Chondrocyte (in vitro differentiated cells): ENCODE data around the gene NDUFA7. TPM values are rescaled to one million over a fixed set of nuclear protein-coding genes. Genes with fewer than 3 reads are reported as not detected.

Experiments used
- DNase-seq: peaks from one replicate; pipeline ENCODE4 v3.0.0; 2021; ENCODE audit warnings: mixed read lengths, low spot score
- H3K27ac Mint-ChIP-seq: one replicate; pipeline ENCODE4 v1.8.0; 2021; ENCODE audit warnings: mild to moderate bottlenecking, moderate library complexity, mixed read lengths; ENCODE audit not compliant: unreplicated experiment
- H3K27me3 Mint-ChIP-seq: 2 replicates; pipeline ENCODE4 v1.8.0; 2021; ENCODE audit warnings: low read depth, mixed read lengths
- H3K36me3 Mint-ChIP-seq: 2 replicates; pipeline ENCODE4 v1.8.0; 2021; ENCODE audit warnings: low read depth, mixed read lengths
- H3K4me1 Mint-ChIP-seq: 2 replicates; pipeline ENCODE4 v1.8.0; 2021; ENCODE audit warnings: low read depth, mild to moderate bottlenecking, mixed read lengths
- H3K4me3 Mint-ChIP-seq: one replicate; pipeline ENCODE4 v1.8.0; 2021; ENCODE audit warnings: mild to moderate bottlenecking, moderate library complexity, mixed read lengths; ENCODE audit not compliant: unreplicated experiment
- H3K9me3 Mint-ChIP-seq: 2 replicates; pipeline ENCODE4 v1.8.0; 2021; ENCODE audit warnings: low read depth, mixed read lengths
- total RNA-seq: library from RNA; stranded (reverse); gene quantifications from 3 replicates; pipeline ENCODE4 v1.2.1, GENCODE V29; 2021
- TF ChIP-seq, protein P1 (sequence below): fragments of 200-600 bp; sonication (generic); IDR thresholded peaks from 2 replicates; pipeline ENCODE4 v1.5.0; 2021; ENCODE audit warnings: antibody characterized with exemption, mild to moderate bottlenecking, moderate library complexity

The NDUFA7 gene
- total RNA-seq, 1 donor from 2014 or later, result 26.6 TPM

DNA sequence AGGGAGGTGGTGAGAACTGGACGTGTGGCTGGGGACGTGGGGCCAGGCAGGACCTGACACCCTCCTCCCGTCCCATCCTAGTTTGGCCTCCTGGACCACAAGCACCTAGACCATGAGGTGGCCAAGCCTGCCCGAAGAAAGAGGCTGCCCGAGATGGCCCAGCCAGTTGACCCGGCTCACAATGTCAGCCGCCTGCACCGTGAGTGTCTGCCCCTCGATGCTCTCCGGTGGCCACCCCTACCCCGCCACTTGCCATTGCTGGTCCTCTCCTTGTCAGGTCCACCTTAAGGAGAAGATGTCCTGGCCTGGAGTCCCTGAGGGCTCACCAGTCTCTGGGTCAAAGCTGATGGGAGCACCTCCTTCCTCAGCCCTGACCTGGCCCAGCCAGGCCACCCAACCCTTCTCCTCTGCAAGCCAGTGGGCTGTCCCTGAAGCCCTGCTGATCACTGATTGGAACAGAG, 45.0 kb upstream of the NDUFA7 start:
- DNase-seq, result no peak
- Mint-ChIP-seq H3K4me1 (peaks cover 71% of the 10 kb centered on the region), H3K27ac (peak overlapping the region; percentile 97), H3K27me3 (no peaks in the 10 kb centered on the region), H3K36me3 (peaks cover 7% of the 10 kb centered on the region), H3K9me3 (no peaks in the 10 kb centered on the region), H3K4me3 (peak overlapping the region; percentile 92)
- TF ChIP-seq, protein P1, sequence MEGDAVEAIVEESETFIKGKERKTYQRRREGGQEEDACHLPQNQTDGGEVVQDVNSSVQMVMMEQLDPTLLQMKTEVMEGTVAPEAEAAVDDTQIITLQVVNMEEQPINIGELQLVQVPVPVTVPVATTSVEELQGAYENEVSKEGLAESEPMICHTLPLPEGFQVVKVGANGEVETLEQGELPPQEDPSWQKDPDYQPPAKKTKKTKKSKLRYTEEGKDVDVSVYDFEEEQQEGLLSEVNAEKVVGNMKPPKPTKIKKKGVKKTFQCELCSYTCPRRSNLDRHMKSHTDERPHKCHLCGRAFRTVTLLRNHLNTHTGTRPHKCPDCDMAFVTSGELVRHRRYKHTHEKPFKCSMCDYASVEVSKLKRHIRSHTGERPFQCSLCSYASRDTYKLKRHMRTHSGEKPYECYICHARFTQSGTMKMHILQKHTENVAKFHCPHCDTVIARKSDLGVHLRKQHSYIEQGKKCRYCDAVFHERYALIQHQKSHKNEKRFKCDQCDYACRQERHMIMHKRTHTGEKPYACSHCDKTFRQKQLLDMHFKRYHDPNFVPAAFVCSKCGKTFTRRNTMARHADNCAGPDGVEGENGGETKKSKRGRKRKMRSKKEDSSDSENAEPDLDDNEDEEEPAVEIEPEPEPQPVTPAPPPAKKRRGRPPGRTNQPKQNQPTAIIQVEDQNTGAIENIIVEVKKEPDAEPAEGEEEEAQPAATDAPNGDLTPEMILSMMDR, result no peak

DNA sequence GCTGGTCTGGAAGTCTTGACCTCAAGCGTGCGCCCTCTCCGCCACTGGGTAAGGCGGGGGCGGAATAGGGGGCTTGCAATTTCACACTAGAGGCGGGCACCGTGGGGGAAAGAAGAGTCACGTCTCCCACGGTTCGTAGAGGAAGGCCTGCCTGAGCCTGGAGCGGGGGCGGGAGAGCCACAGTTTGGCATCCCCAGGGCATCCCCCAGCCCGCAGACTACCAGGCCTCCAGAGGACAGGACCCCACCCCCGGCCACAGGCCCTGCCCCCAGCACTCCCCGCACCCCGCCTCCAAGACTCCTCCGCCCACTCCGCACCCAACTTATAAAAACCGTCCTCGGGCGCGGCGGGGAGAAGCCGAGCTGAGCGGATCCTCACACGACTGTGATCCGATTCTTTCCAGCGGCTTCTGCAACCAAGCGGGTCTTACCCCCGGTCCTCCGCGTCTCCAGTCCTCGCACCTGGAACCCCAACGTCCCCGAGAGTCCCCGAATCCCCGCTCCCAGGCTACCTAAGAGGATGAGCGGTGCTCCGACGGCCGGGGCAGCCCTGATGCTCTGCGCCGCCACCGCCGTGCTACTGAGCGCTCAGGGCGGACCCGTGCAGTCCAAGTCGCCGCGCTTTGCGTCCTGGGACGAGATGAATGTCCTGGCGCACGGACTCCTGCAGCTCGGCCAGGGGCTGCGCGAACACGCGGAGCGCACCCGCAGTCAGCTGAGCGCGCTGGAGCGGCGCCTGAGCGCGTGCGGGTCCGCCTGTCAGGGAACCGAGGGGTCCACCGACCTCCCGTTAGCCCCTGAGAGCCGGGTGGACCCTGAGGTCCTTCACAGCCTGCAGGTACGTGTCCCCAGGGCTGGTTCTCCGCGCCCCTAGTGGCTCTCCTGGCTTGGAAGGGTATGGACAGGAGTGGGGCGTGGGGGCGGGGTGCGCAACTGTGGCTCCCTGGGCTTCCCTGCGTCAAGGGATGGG, 42.9 kb upstream of the NDUFA7 start, which contains the start of gene ANGPTL4:
Gene ANGPTL4, plus strand, starts transcription at position 353 of the 969 bp plus-strand sequence. Its CDS starts 167 bp downstream, at position 520.
- Mint-ChIP-seq H3K36me3 (peaks cover 7% of the 10 kb centered on the region), H3K4me3 (peak within 1 kb of the TSS; percentile 92), H3K27me3 (no peaks in the 10 kb centered on the region), H3K4me1 (peaks cover 63% of the 10 kb centered on the region), H3K27ac (peak within 1 kb of the TSS; percentile 100), H3K9me3 (no peaks in the 10 kb centered on the region)
- TF ChIP-seq, protein P1, result peak; percentile 63
- no peak for DNase-seq

DNA sequence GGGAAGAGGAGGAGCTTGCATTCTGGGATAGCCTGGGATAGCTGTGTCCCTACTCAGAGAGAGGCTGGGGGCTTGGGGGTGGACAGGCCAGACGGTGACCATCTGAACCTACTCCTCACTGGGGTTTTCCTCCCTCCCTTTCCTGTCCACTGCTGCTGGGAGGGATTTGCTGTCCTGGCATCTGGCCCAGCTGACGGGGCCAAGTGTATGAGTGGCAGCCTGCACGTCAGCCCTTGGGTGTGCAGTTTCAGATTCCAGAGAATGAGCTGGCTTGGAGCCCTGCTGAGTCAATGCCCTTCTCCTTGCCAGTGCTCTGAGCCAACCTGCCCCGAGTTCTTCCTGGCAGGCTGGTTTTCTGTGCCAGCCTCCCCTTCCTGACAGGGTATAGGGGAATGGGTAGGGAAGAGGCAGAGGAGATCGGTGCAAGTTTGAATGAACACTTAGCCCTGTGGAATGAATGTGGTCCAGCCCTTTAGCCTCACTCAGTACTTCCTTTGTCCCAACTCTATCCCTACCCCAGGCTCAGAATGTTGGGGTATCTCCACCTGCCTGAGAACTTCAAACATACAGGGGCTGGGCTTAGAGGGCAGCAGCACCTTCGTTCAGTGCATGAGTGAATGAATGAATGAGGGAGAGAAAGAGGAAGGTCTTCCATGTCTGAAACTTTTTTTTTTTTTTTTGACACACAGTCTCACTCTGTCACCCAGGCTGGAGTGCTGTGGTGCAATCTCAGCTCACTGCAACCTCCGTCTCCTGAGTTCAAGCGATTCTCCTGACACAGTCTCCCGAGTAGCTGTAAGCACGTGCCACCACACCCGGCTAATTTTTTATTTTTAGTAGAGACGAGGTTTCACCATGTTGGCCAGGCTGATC, 41.0 kb upstream of the NDUFA7 start:
- peak overlapping the region; percentile 100 for H3K27ac Mint-ChIP-seq
- DNase-seq, result no peak
- H3K4me3 Mint-ChIP-seq, result peak overlapping the region; percentile 23
- no peaks in the 10 kb centered on the region for H3K27me3 Mint-ChIP-seq
- peaks cover 46% of the 10 kb centered on the region for H3K4me1 Mint-ChIP-seq
- no peaks in the 10 kb centered on the region for H3K9me3 Mint-ChIP-seq
- TF ChIP-seq, protein P1, result no peak
- peaks cover 3% of the 10 kb centered on the region for H3K36me3 Mint-ChIP-seq

- Mint-ChIP-seq H3K4me1 (peaks cover 44% of the 10 kb centered on the region), H3K9me3 (peaks cover 5% of the 10 kb centered on the region), H3K27me3 (no peaks in the 10 kb centered on the region), H3K36me3 (peaks cover 2% of the 10 kb centered on the region), H3K4me3 (no peak overlapping the region), H3K27ac (no peak overlapping the region)
- no peak for DNase-seq
- TF ChIP-seq, protein P1, result no peak
These were observed 39.0 kb upstream of the NDUFA7 start for GRCh38 chr19:8360196-8360595.

GRCh38 chr19:8358948-8359347, 37.8 kb upstream of the NDUFA7 start:
- H3K4me3 Mint-ChIP-seq, result no peak overlapping the region
- TF ChIP-seq, protein P1, result no peak
- peaks cover 5% of the 10 kb centered on the region for H3K9me3 Mint-ChIP-seq
- DNase-seq, result no peak
- H3K27me3 Mint-ChIP-seq, result no peaks in the 10 kb centered on the region
- peaks cover 52% of the 10 kb centered on the region for H3K4me1 Mint-ChIP-seq
- no peak overlapping the region for H3K27ac Mint-ChIP-seq
- peaks cover 2% of the 10 kb centered on the region for H3K36me3 Mint-ChIP-seq
